ENCODE measurements around the gene CDH11.

Gene CDH11

DNA sequence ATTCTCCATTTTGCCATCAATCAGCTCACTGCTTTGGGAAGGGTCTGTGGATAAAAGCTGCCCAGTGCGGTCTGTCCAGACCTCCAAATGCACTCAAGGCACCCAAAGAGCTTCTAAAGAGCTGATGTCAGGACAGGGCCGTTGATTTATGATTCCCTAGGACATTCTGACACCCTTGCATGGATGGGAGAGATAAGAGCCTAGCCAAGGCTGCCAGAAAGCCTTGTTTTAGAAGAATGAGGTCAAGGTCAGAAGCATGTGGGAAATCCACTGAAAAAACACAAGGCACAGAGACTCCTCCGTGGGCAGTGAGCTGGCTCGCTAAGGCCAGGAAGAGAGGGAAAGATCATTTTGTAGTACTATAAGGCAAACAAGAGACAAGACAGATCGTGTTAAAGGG lies 214.0 kb downstream of the CDH11 start:
- H3K4me3 ChIP-seq (ENCODE audit: insufficient read depth, low read depth, low read length), result no peak overlapping the region
- no peak overlapping the region for H3K27ac ChIP-seq (ENCODE audit: insufficient read depth, low read depth, low read length, poor library complexity, severe bottlenecking)
- H3K4me1 ChIP-seq (ENCODE audit: control insufficient read depth, insufficient read depth, low read length), result no peaks in the 10 kb centered on the region
- no peaks in the 10 kb centered on the region for H3K36me3 ChIP-seq (ENCODE audit: control insufficient read depth, insufficient read depth, low read length)
- no peaks in the 10 kb centered on the region for H3K27me3 ChIP-seq (ENCODE audit: control insufficient read depth, insufficient read depth, low read length, poor library complexity, severe bottlenecking)
- H3K9me3 ChIP-seq (ENCODE audit: control insufficient read depth, low read length), result no peaks in the 10 kb centered on the region
- 90 to 91% methylated on average over 5 of the region's 5 CpGs for WGBS, 2 experiments

DNA sequence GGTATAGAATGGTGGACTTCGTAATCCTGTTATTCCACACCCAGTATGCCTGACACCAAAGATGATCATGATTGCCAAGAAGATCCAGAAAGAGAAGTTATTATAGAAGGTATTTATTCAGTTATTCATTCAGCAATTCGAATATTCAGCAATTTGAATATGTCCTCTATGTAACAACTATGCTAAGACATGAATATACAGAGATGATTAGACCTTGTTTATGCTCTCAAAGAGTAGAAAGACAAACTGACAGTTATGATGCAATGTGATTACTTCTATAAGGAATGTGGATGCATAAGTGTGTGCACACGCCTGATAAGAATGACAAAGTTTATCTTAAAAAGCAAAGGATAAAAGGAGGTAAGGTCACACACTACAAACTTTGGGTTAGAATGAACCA lies 218.1 kb downstream of the CDH11 start:
- Histone ChIP-seq H3K9me3 (ENCODE audit: control insufficient read depth, low read length) (no peaks in the 10 kb centered on the region), H3K27ac (ENCODE audit: insufficient read depth, low read depth, low read length, poor library complexity, severe bottlenecking) (no peak overlapping the region), H3K4me3 (ENCODE audit: insufficient read depth, low read depth, low read length) (no peak overlapping the region), H3K36me3 (ENCODE audit: control insufficient read depth, insufficient read depth, low read length) (no peaks in the 10 kb centered on the region), H3K27me3 (ENCODE audit: control insufficient read depth, insufficient read depth, low read length, poor library complexity, severe bottlenecking) (no peaks in the 10 kb centered on the region), H3K4me1 (ENCODE audit: control insufficient read depth, insufficient read depth, low read length) (no peaks in the 10 kb centered on the region)
- 89 to 90% methylated on average over 1 to 3 of the region's 3 CpGs for WGBS, 2 experiments

DNA sequence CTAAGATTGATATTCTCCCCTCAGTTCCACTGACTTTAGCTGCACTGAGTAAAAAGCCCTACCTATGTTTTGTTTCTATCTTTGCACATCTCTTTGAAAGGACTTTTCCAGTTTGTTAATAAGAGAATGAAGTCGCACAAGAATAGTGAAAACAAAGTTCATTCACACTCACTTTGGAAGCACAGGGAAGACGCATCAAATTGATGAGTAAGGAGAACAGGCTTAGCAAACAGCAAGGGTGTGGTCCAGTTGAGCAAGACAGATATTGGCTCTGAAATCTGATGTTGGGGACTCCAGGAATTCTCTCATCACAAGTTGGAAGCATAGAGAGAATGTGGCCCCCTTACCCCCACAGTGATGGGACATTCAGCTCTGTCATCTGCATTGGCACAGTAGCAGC lies 221.3 kb downstream of the CDH11 start:
- Histone ChIP-seq H3K27ac (ENCODE audit: insufficient read depth, low read depth, low read length, poor library complexity, severe bottlenecking) (no peak overlapping the region), H3K4me3 (ENCODE audit: insufficient read depth, low read depth, low read length) (no peak overlapping the region), H3K36me3 (ENCODE audit: control insufficient read depth, insufficient read depth, low read length) (no peaks in the 10 kb centered on the region), H3K9me3 (ENCODE audit: control insufficient read depth, low read length) (no peaks in the 10 kb centered on the region), H3K27me3 (ENCODE audit: control insufficient read depth, insufficient read depth, low read length, poor library complexity, severe bottlenecking) (no peaks in the 10 kb centered on the region), H3K4me1 (ENCODE audit: control insufficient read depth, insufficient read depth, low read length) (no peaks in the 10 kb centered on the region)
- 87 to 91% methylated on average over 2 of the region's 2 CpGs for WGBS, 2 experiments

DNA sequence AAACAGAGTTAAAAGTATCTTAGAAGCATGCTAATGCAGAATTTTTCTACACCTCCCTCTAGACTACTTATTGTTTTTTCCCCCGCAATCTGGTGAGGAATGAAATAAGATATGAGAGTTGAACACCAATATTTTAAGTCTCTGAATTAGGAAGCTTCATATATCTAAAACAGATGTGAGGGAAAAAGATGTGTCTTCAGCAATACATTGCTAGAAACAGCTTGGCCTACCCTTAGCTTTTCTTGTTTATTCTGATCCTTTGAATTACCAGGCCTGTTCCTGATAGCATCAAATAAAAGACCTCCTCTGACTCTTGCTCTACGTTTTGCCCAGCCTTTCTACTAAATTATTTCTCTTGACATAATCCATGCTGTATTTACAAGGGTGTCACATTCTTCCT lies 221.8 kb downstream of the CDH11 start:
- no peaks in the 10 kb centered on the region for H3K4me1 ChIP-seq (ENCODE audit: control insufficient read depth, insufficient read depth, low read length)
- WGBS, 2 experiments, result 0 to 50% methylated on average over 1 to 2 of the region's 2 CpGs
- H3K4me3 ChIP-seq (ENCODE audit: insufficient read depth, low read depth, low read length), result no peak overlapping the region
- no peaks in the 10 kb centered on the region for H3K9me3 ChIP-seq (ENCODE audit: control insufficient read depth, low read length)
- H3K27ac ChIP-seq (ENCODE audit: insufficient read depth, low read depth, low read length, poor library complexity, severe bottlenecking), result no peak overlapping the region
- H3K36me3 ChIP-seq (ENCODE audit: control insufficient read depth, insufficient read depth, low read length), result no peaks in the 10 kb centered on the region
- no peaks in the 10 kb centered on the region for H3K27me3 ChIP-seq (ENCODE audit: control insufficient read depth, insufficient read depth, low read length, poor library complexity, severe bottlenecking)

DNA sequence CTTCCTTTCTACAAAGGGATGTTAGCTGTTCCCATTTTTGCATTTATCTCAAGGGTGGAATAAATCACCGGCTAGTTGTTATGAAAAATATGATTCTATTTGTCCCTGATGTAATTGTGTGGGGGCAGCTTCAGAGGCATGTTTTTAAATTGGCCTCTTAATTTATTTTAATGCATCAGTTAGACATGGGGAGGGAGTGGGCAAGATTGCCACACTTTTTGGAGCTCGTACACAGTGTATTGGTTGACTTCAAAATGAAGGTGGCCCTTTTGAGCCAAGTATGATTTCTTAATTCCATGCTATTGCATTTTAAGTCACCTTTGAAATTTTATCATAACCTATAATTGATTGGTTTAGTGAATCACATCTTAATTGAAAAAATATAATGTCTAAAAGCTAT lies 223.7 kb downstream of the CDH11 start:
- no peak overlapping the region for H3K27ac ChIP-seq (ENCODE audit: insufficient read depth, low read depth, low read length, poor library complexity, severe bottlenecking)
- no peaks in the 10 kb centered on the region for H3K36me3 ChIP-seq (ENCODE audit: control insufficient read depth, insufficient read depth, low read length)
- H3K27me3 ChIP-seq (ENCODE audit: control insufficient read depth, insufficient read depth, low read length, poor library complexity, severe bottlenecking), result no peaks in the 10 kb centered on the region
- no peaks in the 10 kb centered on the region for H3K4me1 ChIP-seq (ENCODE audit: control insufficient read depth, insufficient read depth, low read length)
- H3K9me3 ChIP-seq (ENCODE audit: control insufficient read depth, low read length), result no peaks in the 10 kb centered on the region
- no peak overlapping the region for H3K4me3 ChIP-seq (ENCODE audit: insufficient read depth, low read depth, low read length)
- WGBS, 2 experiments, result 86 to 87% methylated on average over 2 of the region's 2 CpGs
